ENCODE measurements around the gene UBE2E1. TPM values are rescaled to one million over a fixed set of nuclear protein-coding genes. Genes with fewer than 3 reads are reported as not detected.

Gene UBE2E1
- total RNA-seq, 1 experiment from 2014 or later, result 102 TPM

GRCh38 chr3:23885210-23885609 lies 79.5 kb downstream of the UBE2E1 start:
- BruUV-seq (replicated peaks), result no TSS peak
- peaks cover 92% of the 10 kb centered on the region for H3K79me2 ChIP-seq (ENCODE audit: low read depth)
- peaks cover 65% of the 10 kb centered on the region for H3F3A ChIP-seq (ENCODE audit: insufficient read depth, low read depth)
- peak overlapping the region; percentile 87 for H3K27ac ChIP-seq
- no peak overlapping the region for H2AFZ ChIP-seq
- H4K20me1 ChIP-seq (ENCODE audit: insufficient read depth), result peaks cover 34% of the 10 kb centered on the region
- H3K36me3 ChIP-seq (ENCODE audit: low read depth), result peaks cover 16% of the 10 kb centered on the region
- no peaks in the 10 kb centered on the region for H3K27me3 ChIP-seq (ENCODE audit: insufficient read depth, low read depth)
- CTCF ChIA-PET, result interaction anchor here (0.6 kb wide), 1 partner anchor 573 kb away, joined by 5 read pairs; no protein-coding TSS in a partner anchor
- no peak overlapping the region for H3K4me3 ChIP-seq
- POLR2A ChIA-PET (ENCODE audit: unreplicated experiment), result interaction anchor here (0.7 kb wide), 1 partner anchor 145 kb away, joined by 6 read pairs; no protein-coding TSS in a partner anchor
- H3K9me2 ChIP-seq (ENCODE audit: insufficient read depth), result no peaks in the 10 kb centered on the region
- no peak for TF ChIP-seq EZH2 (IDR thresholded peaks at IDR 0.05; ENCODE audit: low read depth)
- TF ChIP-seq, protein P1, sequence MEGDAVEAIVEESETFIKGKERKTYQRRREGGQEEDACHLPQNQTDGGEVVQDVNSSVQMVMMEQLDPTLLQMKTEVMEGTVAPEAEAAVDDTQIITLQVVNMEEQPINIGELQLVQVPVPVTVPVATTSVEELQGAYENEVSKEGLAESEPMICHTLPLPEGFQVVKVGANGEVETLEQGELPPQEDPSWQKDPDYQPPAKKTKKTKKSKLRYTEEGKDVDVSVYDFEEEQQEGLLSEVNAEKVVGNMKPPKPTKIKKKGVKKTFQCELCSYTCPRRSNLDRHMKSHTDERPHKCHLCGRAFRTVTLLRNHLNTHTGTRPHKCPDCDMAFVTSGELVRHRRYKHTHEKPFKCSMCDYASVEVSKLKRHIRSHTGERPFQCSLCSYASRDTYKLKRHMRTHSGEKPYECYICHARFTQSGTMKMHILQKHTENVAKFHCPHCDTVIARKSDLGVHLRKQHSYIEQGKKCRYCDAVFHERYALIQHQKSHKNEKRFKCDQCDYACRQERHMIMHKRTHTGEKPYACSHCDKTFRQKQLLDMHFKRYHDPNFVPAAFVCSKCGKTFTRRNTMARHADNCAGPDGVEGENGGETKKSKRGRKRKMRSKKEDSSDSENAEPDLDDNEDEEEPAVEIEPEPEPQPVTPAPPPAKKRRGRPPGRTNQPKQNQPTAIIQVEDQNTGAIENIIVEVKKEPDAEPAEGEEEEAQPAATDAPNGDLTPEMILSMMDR (conservative IDR thresholded peaks at IDR 0.05), result no peak
- no peaks in the 10 kb centered on the region for H3K9me3 ChIP-seq (ENCODE audit: insufficient read depth, low read depth)
- peak in 1 of 2 experiments; percentile 83 for DNase-seq
- intact Hi-C loops (cut with micrococcal nuclease; ENCODE audit: unreplicated experiment), result loop anchor here (5.0 kb wide), 3 partner anchors 182 to 797 kb away; no protein-coding TSS in a partner anchor
- peaks cover 28% of the 10 kb centered on the region for H3K4me1 ChIP-seq (replicated peaks; ENCODE audit: insufficient read depth)
- no peak overlapping the region; the same call in 1 of the 2 replicates for H3K4me2 ChIP-seq

DNA sequence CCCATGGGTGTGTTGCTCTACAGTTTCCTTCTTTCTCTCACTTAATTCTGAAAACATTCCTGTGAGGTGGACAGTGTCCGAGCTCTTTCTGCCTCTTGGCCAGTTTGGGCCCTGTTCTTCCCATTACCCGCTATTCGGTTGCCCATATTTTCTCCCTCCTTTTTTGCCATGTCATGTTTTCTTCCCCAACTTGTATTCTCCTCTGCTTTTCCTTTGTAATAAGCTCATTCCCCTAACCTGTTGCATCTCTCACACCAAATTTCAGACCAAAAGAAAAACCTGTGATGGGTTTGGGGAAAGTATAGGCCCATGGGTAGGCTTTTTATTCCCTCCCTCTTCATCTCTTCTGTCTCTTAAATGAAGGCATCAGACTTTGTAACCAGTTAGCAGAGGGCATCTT lies 80.6 kb downstream of the UBE2E1 start:
- DNase-seq, result no peak
- ChIA-PET CTCF (no interaction called here), POLR2A (ENCODE audit: unreplicated experiment) (no interaction called here)
- no peaks in the 10 kb centered on the region for H3K9me3 ChIP-seq (ENCODE audit: insufficient read depth, low read depth)
- peaks cover 65% of the 10 kb centered on the region for H3F3A ChIP-seq (ENCODE audit: insufficient read depth, low read depth)
- peak overlapping the region; percentile 87 for H3K27ac ChIP-seq
- no TSS peak for BruUV-seq (replicated peaks)
- TF ChIP-seq, protein P1 (conservative IDR thresholded peaks at IDR 0.05), result no peak
- no peak for TF ChIP-seq EZH2 (IDR thresholded peaks at IDR 0.05; ENCODE audit: low read depth)
- H2AFZ ChIP-seq, result no peak overlapping the region
- peaks cover 28% of the 10 kb centered on the region for H3K4me1 ChIP-seq (replicated peaks; ENCODE audit: insufficient read depth)
- no peak overlapping the region for H3K4me3 ChIP-seq
- intact Hi-C loops (cut with micrococcal nuclease; ENCODE audit: unreplicated experiment), result loop anchor here (5.0 kb wide), 3 partner anchors 181 to 796 kb away; no protein-coding TSS in a partner anchor
- no peaks in the 10 kb centered on the region for H3K9me2 ChIP-seq (ENCODE audit: insufficient read depth)
- peaks cover 43% of the 10 kb centered on the region for H4K20me1 ChIP-seq (ENCODE audit: insufficient read depth)
- no peaks in the 10 kb centered on the region for H3K27me3 ChIP-seq (ENCODE audit: insufficient read depth, low read depth)
- H3K4me2 ChIP-seq, result no peak overlapping the region
- peaks cover 93% of the 10 kb centered on the region for H3K79me2 ChIP-seq (ENCODE audit: low read depth)
- peaks cover 26% of the 10 kb centered on the region for H3K36me3 ChIP-seq (ENCODE audit: low read depth)

GRCh38 chr3:23888617-23889228 lies 83.0 kb downstream of the UBE2E1 start:
- Histone ChIP-seq H4K20me1 (ENCODE audit: insufficient read depth) (peaks cover 43% of the 10 kb centered on the region), H3K79me2 (ENCODE audit: low read depth) (peaks cover 80% of the 10 kb centered on the region), H3K9me3 (ENCODE audit: insufficient read depth, low read depth) (no peaks in the 10 kb centered on the region), H3K27me3 (ENCODE audit: insufficient read depth, low read depth) (no peaks in the 10 kb centered on the region), H3K4me3 (no peak overlapping the region), H3K9me2 (ENCODE audit: insufficient read depth) (no peaks in the 10 kb centered on the region), H3F3A (ENCODE audit: insufficient read depth, low read depth) (peaks cover 75% of the 10 kb centered on the region), H3K4me1 (replicated peaks; ENCODE audit: insufficient read depth) (peaks cover 28% of the 10 kb centered on the region), H2AFZ (no peak overlapping the region), H3K4me2 (no peak overlapping the region), H3K27ac (peak overlapping the region; percentile 57), H3K36me3 (ENCODE audit: low read depth) (peaks cover 42% of the 10 kb centered on the region)
- CTCF ChIA-PET, result interaction anchor here (0.6 to 0.7 kb wide), 3 partner anchors 12 to 85 kb away, joined by 3 to 12 read pairs (median 10); no protein-coding TSS in a partner anchor
- intact Hi-C loops (cut with micrococcal nuclease; ENCODE audit: unreplicated experiment), result loop anchor here (2.0 to 5.0 kb wide), 5 partner anchors 70 to 794 kb away; no protein-coding TSS in a partner anchor
- POLR2A ChIA-PET (ENCODE audit: unreplicated experiment), result interaction anchor here (0.5 to 0.6 kb wide), 4 partner anchors 11 to 871 kb away, joined by 3 to 5 read pairs (median 4); no protein-coding TSS in a partner anchor
- no peak for TF ChIP-seq EZH2 (IDR thresholded peaks at IDR 0.05; ENCODE audit: low read depth)
- TF ChIP-seq, protein P1 (conservative IDR thresholded peaks at IDR 0.05), result peak; percentile 92
- DNase-seq, result no peak
- no TSS peak for BruUV-seq (replicated peaks)

All from PC-9 (cell line).